Activated T-helper 2 cell treated with anti-CD3 and anti-CD28 coated beads, Interferon-gamma antibody, Interleukin-2, Interleukin-4, amounts not matched to agents 10 μg/mL and 5 μg/mL and 100 μg/mL, durations not matched to agents 14 hours and 24 hours and 36 hours (primary cell): ENCODE measurements around the gene NUP93. TPM values are rescaled to one million over a fixed set of nuclear protein-coding genes. Genes with fewer than 3 reads are reported as not detected.
"Not testable (repeated sequence)": the region's sequence is repeated elsewhere in the genome, so short reads cannot be mapped to it uniquely, and the experiment has no call there.

Experiments
- DNase-seq: peaks from one replicate; pipeline ENCODE4 v3.0.0; 2021; ENCODE audit warnings: low spot score
- H3K27ac Mint-ChIP-seq: one replicate; pipeline ENCODE4 v1.8.0; 2021; ENCODE audit warnings: mixed read lengths
- H3K27me3 Mint-ChIP-seq: one replicate; pipeline ENCODE4 v1.8.0; 2021; ENCODE audit warnings: low read depth, mixed read lengths
- H3K36me3 Mint-ChIP-seq: one replicate; pipeline ENCODE4 v1.8.0; 2021; ENCODE audit warnings: low read depth, mixed read lengths
- H3K4me1 Mint-ChIP-seq: one replicate; pipeline ENCODE4 v1.8.0; 2021; ENCODE audit warnings: low read depth, mixed read lengths
- H3K4me3 Mint-ChIP-seq: one replicate; pipeline ENCODE4 v1.8.0; 2021; ENCODE audit warnings: low read depth, mild to moderate bottlenecking, moderate library complexity, mixed read lengths
- H3K9me3 Mint-ChIP-seq: one replicate; pipeline ENCODE4 v1.8.0; 2021; ENCODE audit warnings: mixed read lengths
- intact Hi-C: fragments of 100-400 bp; cut with micrococcal nuclease; formaldehyde crosslinking; loops from one replicate; pipeline ENCODE4 v1.15.1; 2023
- total RNA-seq: library from RNA; stranded (reverse); gene quantifications from 2 replicates; pipeline ENCODE4 v1.2.3, GENCODE V29; 2022

Gene NUP93
- total RNA-seq, 1 donor from 2014 or later = 149 TPM

DNA sequence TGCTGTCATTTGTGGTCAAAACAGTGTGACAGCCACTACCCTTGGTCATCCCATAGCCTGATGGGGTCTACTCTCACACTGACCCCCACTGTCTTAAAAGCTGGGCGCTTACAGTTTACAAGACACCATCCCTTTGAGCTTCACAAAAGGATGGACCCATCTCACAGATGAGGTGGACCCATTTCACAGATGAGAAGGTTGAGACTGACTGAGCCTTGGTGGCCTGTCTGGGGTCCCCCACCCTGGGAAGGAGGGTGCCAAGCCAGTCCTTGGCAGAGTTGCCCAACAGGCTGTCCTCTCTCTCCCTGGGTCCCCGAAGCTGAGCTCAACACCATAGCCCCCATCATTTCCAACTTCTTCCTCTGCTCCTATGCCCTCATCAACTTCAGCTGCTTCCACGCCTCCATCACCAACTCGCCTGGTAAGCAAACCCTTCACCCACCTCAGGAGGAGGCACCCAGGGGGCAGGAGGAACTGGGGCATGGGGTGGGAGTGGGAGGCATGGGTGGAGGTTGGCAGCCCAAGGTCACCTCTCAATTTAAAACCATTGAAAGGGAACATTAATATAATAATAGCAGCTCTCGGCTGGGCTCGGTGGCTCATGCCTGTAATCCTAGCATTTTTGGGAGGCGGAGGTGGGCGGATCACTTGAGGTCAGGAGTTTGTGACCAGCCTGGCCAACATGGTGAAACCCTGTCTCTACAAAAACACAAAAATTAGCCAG, 152.3 kb downstream of the NUP93 start:
- Mint-ChIP-seq H3K9me3 (no peaks in the 10 kb centered on the region), H3K36me3 (no peaks in the 10 kb centered on the region), H3K27me3 (no peaks in the 10 kb centered on the region), H3K4me3 (no peak overlapping the region), H3K27ac (no peak overlapping the region), H3K4me1 (no peaks in the 10 kb centered on the region)
- intact Hi-C loops = no loop called here
- DNase-seq = no peak

DNA sequence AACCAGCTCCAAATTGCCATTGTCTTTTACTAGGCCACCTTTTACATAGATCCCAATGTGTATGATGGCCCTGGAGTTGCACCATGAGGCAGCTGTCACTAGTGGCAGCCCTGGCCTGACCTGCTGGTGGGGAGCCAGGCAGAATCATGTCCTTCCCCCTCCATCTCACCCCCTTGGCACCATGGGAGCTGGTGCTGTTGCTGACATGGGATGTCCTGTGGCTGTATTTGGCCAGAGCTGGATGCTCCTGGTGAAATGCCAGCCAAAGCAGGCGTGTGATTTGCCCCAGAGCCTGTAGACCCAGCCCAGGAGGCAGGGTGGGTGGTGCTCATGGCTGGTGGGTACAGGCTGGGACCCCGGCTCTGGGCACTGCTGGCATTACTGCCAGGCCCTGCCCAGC, 153.7 kb downstream of the NUP93 start:
- Mint-ChIP-seq H3K27ac (no peak overlapping the region), H3K27me3 (no peaks in the 10 kb centered on the region), H3K4me1 (no peaks in the 10 kb centered on the region), H3K36me3 (no peaks in the 10 kb centered on the region), H3K4me3 (no peak overlapping the region), H3K9me3 (no peaks in the 10 kb centered on the region)
- DNase-seq = no peak
- intact Hi-C loops = no loop called here

DNA sequence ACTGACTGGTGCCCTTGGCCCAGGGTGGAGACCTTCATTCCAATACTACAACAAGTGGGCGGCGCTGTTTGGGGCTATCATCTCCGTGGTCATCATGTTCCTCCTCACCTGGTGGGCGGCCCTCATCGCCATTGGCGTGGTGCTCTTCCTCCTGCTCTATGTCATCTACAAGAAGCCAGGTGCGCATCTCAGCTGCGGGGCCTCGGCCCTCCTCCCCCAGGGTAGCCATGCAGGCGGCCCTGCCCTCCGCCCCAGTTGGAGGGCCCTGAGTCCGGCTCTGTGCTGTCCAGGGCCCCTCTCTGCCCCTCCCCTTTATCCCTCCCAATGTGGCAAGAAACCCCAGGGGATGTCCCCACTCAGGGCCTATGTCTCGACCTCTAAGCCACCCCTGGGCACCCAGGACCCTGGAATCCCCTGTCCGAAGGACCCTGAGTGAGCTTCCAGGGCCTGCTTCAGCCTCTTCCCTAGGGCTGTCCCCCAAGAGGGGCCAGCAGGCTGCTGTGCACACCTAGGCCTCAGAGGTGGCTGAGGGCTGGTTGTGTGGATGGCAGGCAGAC, 154.2 kb downstream of the NUP93 start:
- H3K4me3 Mint-ChIP-seq = no peak overlapping the region

DNA sequence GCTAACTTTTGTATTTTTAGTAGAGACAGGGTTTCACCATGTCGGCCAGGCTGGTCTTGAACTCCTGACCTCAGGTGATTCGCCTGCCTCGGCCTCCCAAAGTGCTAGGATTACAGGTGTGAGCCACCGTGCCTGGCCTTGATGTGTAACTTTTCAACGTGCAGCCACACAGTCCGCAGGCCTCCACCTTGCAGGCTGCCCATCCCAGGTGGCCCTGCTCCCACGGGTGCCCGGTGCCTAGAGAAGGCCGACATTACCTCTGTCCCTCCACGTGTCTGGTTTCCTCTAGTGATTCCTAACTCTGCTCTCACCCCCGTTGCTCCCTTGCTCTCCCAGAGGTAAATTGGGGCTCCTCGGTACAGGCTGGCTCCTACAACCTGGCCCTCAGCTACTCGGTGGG, 155.0 kb downstream of the NUP93 start:
- intact Hi-C loops, DNase-seq, H3K36me3 Mint-ChIP-seq, H3K9me3 Mint-ChIP-seq, H3K27me3 Mint-ChIP-seq, H3K4me1 Mint-ChIP-seq, H3K4me3 Mint-ChIP-seq, H3K27ac Mint-ChIP-seq: not testable (repeated sequence)

More for the DNA sequence above, 154.2 kb downstream of the NUP93 start:
- Mint-ChIP-seq H3K27ac (no peak overlapping the region), H3K9me3 (no peaks in the 10 kb centered on the region), H3K4me1 (no peaks in the 10 kb centered on the region), H3K27me3 (no peaks in the 10 kb centered on the region), H3K36me3 (no peaks in the 10 kb centered on the region)
- intact Hi-C loops = no loop called here
- DNase-seq = no peak

DNA sequence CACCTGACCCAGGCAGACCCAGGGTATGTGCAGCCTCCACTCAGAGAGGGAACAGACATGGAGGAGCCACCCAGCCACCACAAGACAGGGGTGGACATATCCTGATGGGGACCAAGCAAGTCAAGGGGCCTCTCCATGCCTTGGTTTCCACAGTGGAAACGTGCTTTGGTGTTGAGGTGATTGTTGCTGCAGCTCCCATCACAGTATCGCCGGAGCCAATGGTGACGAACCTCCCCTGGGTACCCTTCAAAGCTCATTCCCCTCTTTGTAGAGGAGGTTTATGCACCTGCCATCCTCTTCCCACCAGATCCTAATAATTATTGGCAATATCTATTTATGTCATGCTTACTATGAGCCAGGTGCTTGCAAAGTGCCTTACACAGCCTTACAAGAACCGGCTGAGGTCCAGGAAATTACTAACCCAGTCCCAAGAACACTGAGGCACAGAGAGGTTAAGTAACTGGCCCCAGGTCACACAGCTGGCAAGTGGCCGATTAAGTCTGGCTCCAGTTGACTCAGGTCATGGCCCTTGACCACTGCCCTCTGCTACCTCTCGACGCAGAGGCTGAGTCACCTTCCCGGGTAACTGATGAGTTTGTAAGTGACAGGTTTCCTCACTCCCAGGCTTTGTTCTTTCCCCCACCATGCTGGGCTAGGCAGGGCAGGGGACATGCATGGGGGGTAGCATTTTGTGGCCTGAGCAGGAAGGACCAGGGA, 155.7 kb downstream of the NUP93 start:
- Mint-ChIP-seq H3K9me3 (no peaks in the 10 kb centered on the region), H3K36me3 (no peaks in the 10 kb centered on the region), H3K4me3 (no peak overlapping the region), H3K27me3 (no peaks in the 10 kb centered on the region), H3K27ac (no peak overlapping the region), H3K4me1 (no peaks in the 10 kb centered on the region)
- no peak for DNase-seq
- intact Hi-C loops = no loop called here

DNA sequence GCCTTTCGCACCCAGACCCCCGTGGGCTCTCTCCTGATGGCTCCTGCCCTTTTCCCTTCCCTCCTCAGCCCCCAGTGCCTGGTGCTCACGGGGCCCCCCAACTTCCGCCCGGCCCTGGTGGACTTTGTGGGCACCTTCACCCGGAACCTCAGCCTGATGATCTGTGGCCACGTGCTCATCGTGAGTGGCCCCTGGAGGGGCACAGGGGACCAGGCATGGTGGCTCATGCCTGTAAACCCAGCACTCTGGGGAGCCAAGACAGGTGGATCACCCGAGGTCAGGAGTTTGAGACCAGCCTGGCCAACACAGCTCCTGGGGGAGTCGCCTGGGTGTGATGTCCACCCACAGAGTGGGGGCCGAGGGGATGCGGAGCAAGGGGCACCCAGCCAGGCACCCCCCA, 156.4 kb downstream of the NUP93 start:
- H3K36me3 Mint-ChIP-seq = no peaks in the 10 kb centered on the region
- H3K9me3 Mint-ChIP-seq = no peaks in the 10 kb centered on the region
- no peak for DNase-seq
- H3K4me3 Mint-ChIP-seq = no peak overlapping the region
- intact Hi-C loops = no loop called here
- no peak overlapping the region for H3K27ac Mint-ChIP-seq
- no peaks in the 10 kb centered on the region for H3K27me3 Mint-ChIP-seq
- H3K4me1 Mint-ChIP-seq = no peaks in the 10 kb centered on the region

DNA sequence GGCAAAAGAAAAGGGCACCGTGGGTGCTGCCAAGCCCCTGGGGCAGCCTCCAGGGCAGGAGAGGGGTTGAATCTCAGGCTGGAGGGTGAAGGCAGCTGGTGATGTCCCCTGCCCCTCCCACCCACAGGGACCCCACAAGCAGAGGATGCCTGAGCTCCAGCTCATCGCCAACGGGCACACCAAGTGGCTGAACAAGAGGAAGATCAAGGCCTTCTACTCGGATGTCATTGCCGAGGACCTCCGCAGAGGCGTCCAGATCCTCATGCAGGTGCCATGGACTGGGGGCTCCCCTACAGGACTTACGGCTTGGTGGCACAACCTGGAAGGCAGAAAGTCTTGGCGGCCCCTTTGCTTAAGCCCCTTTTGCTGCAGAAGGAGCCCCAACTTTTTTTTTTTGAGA, 156.9 kb downstream of the NUP93 start:
- Mint-ChIP-seq H3K36me3 (no peaks in the 10 kb centered on the region), H3K4me3 (no peak overlapping the region), H3K27ac (no peak overlapping the region), H3K9me3 (no peaks in the 10 kb centered on the region), H3K27me3 (no peaks in the 10 kb centered on the region), H3K4me1 (no peaks in the 10 kb centered on the region)
- DNase-seq = no peak
- intact Hi-C loops = no loop called here

DNA sequence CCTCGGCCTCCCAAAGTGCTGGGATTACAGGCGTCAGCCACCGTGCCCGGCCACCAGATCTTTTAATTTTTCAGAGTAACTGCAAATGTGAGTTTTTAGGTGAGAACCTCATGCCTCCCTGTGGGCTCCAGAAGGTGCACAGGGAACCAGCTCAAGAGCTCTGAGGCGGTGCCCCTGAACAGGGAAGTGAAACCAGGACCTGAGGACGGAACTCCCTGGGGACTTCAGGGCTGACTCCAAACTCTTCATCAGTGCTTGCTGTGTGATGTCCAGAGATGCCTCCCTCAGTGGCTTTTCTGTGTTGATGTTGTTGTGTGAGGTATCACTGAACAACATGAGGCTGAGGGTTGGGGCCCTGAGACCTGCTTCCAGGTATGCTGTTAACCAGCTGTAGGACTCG, 158.9 kb downstream of the NUP93 start:
- no peak overlapping the region for H3K4me3 Mint-ChIP-seq
- DNase-seq = no peak
- H3K36me3 Mint-ChIP-seq = no peaks in the 10 kb centered on the region
- no peaks in the 10 kb centered on the region for H3K4me1 Mint-ChIP-seq
- H3K27ac Mint-ChIP-seq = no peak overlapping the region
- H3K27me3 Mint-ChIP-seq = no peaks in the 10 kb centered on the region
- intact Hi-C loops = no loop called here
- no peaks in the 10 kb centered on the region for H3K9me3 Mint-ChIP-seq

DNA sequence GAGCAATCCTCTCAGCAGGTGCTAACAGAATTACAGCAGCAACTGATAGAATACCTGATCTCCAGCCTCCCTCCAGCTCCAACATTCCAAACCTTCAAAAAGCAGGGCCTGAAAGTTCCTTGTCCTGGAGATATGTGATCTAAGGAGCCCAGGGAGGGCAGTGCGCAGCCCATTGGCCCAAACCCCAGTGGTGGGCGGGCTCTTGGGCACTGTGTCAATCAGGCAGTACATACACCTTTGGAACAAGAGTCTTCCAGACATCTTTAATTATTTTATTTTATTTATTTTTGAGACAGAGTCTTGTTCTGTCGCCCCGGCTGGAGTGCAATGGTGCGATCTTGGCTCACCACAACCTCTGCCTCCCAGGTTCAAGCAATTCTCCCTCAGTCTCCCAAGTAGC, 159.3 kb downstream of the NUP93 start:
- Mint-ChIP-seq H3K4me3 (no peak overlapping the region), H3K27me3 (no peaks in the 10 kb centered on the region), H3K27ac (no peak overlapping the region), H3K4me1 (no peaks in the 10 kb centered on the region), H3K9me3 (no peaks in the 10 kb centered on the region), H3K36me3 (no peaks in the 10 kb centered on the region)
- intact Hi-C loops = no loop called here
- DNase-seq = no peak

DNA sequence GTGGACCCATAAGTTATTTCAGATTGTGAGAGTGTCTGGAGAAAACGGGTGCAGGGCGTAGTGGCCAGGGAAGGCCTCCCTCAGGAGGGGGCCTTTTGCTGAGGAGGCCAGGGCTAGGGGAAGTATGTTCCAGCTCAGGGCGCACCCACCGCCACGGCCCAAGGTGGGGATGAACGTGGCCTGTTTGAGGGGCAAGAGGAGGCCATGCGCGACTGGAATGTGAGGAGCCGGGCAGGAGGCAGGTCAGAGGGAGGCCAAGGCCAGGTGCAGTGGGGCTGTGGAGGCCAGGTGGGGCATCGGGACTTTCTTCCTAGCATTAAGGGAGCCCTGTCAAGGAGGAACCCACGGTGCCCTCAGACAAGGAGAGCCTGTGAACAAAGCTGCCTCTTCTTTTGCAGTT, 161.8 kb downstream of the NUP93 start:
- no peaks in the 10 kb centered on the region for H3K36me3 Mint-ChIP-seq
- no peaks in the 10 kb centered on the region for H3K27me3 Mint-ChIP-seq
- H3K4me3 Mint-ChIP-seq = no peak overlapping the region
- no peak for DNase-seq
- intact Hi-C loops = no loop called here
- H3K4me1 Mint-ChIP-seq = no peaks in the 10 kb centered on the region
- H3K27ac Mint-ChIP-seq = no peak overlapping the region
- no peaks in the 10 kb centered on the region for H3K9me3 Mint-ChIP-seq

DNA sequence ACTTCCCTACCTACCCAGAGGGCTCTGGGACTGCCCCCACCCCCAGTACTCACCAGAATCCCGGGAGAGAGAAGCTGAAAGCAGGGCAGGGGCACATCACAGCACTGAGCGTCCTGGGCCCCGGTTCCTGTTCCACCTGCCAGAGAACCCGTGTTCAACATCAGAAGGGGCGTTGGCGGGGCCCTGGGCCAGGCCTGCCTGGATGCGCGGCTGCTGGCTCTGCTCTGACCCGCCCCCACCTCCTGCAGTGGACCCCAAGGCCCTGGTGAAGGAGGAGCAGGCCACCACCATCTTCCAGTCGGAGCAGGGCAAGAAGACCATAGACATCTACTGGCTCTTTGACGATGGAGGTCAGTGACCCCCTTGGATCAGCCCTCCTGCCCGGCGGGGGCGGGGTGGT, 162.8 kb downstream of the NUP93 start:
- no peaks in the 10 kb centered on the region for H3K27me3 Mint-ChIP-seq
- H3K9me3 Mint-ChIP-seq = no peaks in the 10 kb centered on the region
- no peak overlapping the region for H3K27ac Mint-ChIP-seq
- DNase-seq = no peak
- H3K4me1 Mint-ChIP-seq = no peaks in the 10 kb centered on the region
- intact Hi-C loops = no loop called here
- H3K36me3 Mint-ChIP-seq = no peaks in the 10 kb centered on the region
- no peak overlapping the region for H3K4me3 Mint-ChIP-seq

DNA sequence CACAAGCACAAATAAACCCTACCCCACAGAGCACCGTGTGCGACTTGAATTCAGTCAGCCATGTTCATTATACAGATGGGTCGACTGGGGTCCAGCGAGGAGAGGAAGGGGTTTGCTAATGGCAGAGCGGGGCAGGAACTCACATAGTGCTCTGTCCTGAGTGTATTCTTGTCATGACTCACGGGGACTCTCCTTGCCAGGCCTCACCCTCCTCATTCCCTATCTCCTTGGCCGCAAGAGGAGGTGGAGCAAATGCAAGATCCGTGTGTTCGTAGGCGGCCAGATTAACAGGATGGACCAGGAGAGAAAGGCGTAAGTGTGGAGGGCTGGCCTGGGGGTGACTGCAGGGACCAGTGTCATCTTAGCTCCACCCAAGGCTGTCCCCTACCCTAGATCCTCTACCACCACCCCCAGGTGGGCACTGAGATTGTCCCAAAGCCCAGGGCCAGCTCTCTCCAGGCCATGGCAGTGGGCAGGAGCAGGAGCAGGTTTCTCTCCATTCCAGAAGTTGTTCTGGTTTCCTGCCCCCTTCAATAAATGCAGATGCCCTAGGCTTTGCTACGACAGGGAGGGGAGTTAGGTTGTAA, 164.5 kb downstream of the NUP93 start:
- no peak for DNase-seq
- Mint-ChIP-seq H3K27me3 (peaks cover 2% of the 10 kb centered on the region), H3K36me3 (no peaks in the 10 kb centered on the region), H3K27ac (no peak overlapping the region), H3K9me3 (no peaks in the 10 kb centered on the region), H3K4me1 (peaks cover 9% of the 10 kb centered on the region), H3K4me3 (no peak overlapping the region)
- intact Hi-C loops = no loop called here

DNA sequence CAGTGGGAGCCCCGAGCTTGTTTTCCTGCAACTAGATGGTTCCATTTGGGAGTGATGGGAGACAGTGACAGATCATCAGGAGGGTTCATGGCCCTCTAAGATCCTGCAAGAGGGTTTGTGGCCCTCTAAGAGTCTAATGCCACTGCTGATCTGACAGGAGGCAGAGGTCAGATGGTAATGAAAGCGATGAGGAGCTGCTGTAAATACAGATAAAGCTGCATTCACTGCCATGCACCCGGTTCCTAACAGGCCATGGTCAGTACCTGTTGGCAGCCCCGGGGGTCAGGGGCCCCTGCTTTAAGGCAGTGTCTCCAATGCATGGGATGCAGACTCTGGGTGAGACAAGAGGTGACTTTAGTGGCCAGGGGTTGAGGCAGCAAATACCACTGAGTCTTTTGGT, 165.9 kb downstream of the NUP93 start:
- H3K36me3 Mint-ChIP-seq = no peaks in the 10 kb centered on the region
- H3K4me3 Mint-ChIP-seq = no peak overlapping the region

More for the DNA sequence above, 165.9 kb downstream of the NUP93 start:
- H3K27ac Mint-ChIP-seq = no peak overlapping the region
- H3K4me1 Mint-ChIP-seq = peaks cover 15% of the 10 kb centered on the region
- H3K9me3 Mint-ChIP-seq = no peaks in the 10 kb centered on the region
- intact Hi-C loops = no loop called here
- H3K27me3 Mint-ChIP-seq = peaks cover 5% of the 10 kb centered on the region
- DNase-seq = no peak
